ENCODE results near the gene ASGR1.

- TF ChIP-seq CEBPB (IDR thresholded peaks at IDR 0.05): no peak
- no peak for TF ChIP-seq RAD21 (IDR thresholded peaks at IDR 0.05; ENCODE audit: low read depth)
- TF ChIP-seq MAX (IDR thresholded peaks at IDR 0.05): no peak
- peak; percentile 80 for TF ChIP-seq REST (IDR thresholded peaks at IDR 0.05; ENCODE audit: low read depth)
- peak; percentile 93 for TF ChIP-seq USF1 (IDR thresholded peaks at IDR 0.05)
- no peak for TF ChIP-seq EP300 (IDR thresholded peaks at IDR 0.05; ENCODE audit: borderline replicate concordance)
- TF ChIP-seq TCF12 (IDR thresholded peaks at IDR 0.05; ENCODE audit: low read depth): no peak
- no peak for TF ChIP-seq NFIC (IDR thresholded peaks at IDR 0.05)
Measured at GRCh38 chr17:7191571-7192270, 12.6 kb upstream of the ASGR1 start.

All from Ishikawa (cell line).